Gastroesophageal sphincter (tissue), 3 donors: ENCODE data around the gene GIMAP7.

Experiments used
- CTCF ChIP-seq, 4 experiments: fragments of 200-600 bp in 2 of 4; fragments of 450-650 bp in 2 of 4; sonication (generic) in 1 of 4; IDR thresholded peaks; one replicate each; pipeline ENCODE4 v1.5.1; 2017 to 2019; ENCODE audit warnings: antibody characterized with exemption in 4 of 4, mild to moderate bottlenecking in 2 of 4, moderate library complexity in 2 of 4
- EP300 ChIP-seq: sonication (generic); formaldehyde crosslinking; IDR thresholded peaks from one replicate; pipeline ENCODE4 v1.6.1; 2017; ENCODE audit warnings: antibody characterized with exemption, mild to moderate bottlenecking
- POLR2A ChIP-seq, 2 donors: fragments of 450-650 bp; IDR thresholded peaks; one replicate each; pipeline ENCODE4 v1.6.1; 2017; ENCODE audit warnings: antibody characterized with exemption in 2 of 2, mild to moderate bottlenecking in 2 of 2, moderate library complexity in 1 of 2
- POLR2AphosphoS5 ChIP-seq: sonication (generic); formaldehyde crosslinking; IDR thresholded peaks from one replicate; pipeline ENCODE4 v1.6.1; 2017; ENCODE audit warnings: antibody characterized with exemption

- TF ChIP-seq CTCF (IDR thresholded peaks at IDR 0.05) = no peak
- TF ChIP-seq EP300 = no peak
- TF ChIP-seq POLR2A (IDR thresholded peaks at IDR 0.05) = no peak
- no peak for TF ChIP-seq POLR2AphosphoS5
Observed at GRCh38 chr7:150524018-150524417, 9.3 kb downstream of the GIMAP7 start.
